Measurements from ENCODE around the gene RNF113A.
A peak's percentile ranks its signal among the peaks of the same experiment; 100 is the strongest.

The RNF113A gene

DNA sequence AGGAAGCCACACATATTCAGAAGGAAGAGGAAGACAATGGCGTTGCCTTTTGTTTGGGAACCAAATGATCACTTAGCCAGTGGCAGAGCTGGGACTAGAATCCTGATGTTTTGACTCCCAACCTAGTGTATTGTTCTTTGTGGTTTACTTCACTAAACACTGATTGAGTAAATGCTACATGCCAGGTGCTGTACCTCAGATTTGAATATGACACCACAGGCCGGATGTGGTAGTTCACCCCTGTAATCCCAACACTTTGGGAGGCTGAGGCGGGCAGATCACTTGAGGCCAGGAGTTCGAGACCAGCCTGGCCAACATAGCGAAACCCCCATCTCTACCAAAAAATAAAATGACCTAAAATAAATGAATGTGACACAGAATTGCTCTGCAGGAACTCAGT, 8.5 kb upstream of the RNF113A start:
- ChIA-PET CTCF (interaction anchor here (0.6 to 0.7 kb wide), 3 partner anchors 9 to 1002 kb away, joined by 3 to 4 read pairs (median 3); partner anchors contain the start of genes NDUFA1 and RNF113A), POLR2A (ENCODE audit: low non-redundant PET) (no interaction called here)
- no peak overlapping the region for H3K27ac ChIP-seq
- no peak for DNase-seq (ENCODE audit: low spot score)
- TF ChIP-seq, protein P1, sequence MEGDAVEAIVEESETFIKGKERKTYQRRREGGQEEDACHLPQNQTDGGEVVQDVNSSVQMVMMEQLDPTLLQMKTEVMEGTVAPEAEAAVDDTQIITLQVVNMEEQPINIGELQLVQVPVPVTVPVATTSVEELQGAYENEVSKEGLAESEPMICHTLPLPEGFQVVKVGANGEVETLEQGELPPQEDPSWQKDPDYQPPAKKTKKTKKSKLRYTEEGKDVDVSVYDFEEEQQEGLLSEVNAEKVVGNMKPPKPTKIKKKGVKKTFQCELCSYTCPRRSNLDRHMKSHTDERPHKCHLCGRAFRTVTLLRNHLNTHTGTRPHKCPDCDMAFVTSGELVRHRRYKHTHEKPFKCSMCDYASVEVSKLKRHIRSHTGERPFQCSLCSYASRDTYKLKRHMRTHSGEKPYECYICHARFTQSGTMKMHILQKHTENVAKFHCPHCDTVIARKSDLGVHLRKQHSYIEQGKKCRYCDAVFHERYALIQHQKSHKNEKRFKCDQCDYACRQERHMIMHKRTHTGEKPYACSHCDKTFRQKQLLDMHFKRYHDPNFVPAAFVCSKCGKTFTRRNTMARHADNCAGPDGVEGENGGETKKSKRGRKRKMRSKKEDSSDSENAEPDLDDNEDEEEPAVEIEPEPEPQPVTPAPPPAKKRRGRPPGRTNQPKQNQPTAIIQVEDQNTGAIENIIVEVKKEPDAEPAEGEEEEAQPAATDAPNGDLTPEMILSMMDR (conservative IDR thresholded peaks at IDR 0.05; ENCODE audit: low read depth), result no peak

DNA sequence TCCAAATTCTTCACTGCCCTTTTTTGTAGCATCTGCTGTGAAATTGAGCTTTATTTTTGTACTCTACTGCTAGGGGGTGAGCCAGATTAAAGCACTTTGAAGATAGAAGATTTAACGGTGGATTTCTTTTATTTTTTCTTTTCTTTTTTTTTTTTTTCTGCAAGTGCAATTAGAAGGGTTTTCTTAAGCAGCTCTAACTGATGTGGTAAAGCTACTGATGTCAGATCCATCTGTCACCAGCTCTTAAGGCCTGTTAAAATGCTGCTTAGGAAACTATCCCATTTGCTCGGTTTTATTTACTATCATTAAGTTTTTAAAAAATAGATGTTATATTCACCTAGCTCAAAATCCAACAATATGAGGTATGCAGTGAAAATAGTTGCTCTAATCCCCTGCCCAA, 7.2 kb upstream of the RNF113A start:
- ChIA-PET POLR2A (ENCODE audit: low non-redundant PET) (no interaction called here), CTCF (no interaction called here)
- H3K27ac ChIP-seq, result no peak overlapping the region
- DNase-seq (ENCODE audit: low spot score), result no peak
- TF ChIP-seq, protein P1 (conservative IDR thresholded peaks at IDR 0.05; ENCODE audit: low read depth), result no peak

DNA sequence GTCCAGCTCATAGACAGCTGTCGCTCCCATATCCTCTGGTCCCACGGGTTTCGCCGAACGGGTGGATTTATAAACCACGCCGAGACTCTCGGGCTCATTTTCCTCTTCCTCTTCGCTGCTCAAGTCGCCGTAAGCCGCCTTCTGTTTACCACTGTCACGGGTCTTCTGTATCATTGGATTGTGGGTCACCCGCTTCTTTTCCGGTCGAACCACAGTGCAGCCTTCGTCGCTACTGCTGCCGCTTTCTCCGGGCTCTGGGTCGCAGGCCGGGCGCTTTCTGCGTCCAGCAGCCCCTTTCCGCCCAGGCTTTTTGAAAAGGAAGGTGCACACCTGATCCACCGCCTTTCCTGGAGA, 311 bp downstream of the RNF113A start:
- ChIA-PET CTCF (interaction anchor here (0.9 kb wide), 1 partner anchor 9 kb away, joined by 4 read pairs; no protein-coding TSS in a partner anchor), POLR2A (ENCODE audit: low non-redundant PET) (interaction anchor here (0.6 kb wide), 2 partner anchors 81 to 393 kb away, joined by 3 read pairs; no protein-coding TSS in a partner anchor)
- TF ChIP-seq, protein P1 (conservative IDR thresholded peaks at IDR 0.05; ENCODE audit: low read depth), result no peak
- peak overlapping the region; percentile 95 for H3K27ac ChIP-seq
- DNase-seq (ENCODE audit: low spot score), result no peak

DNA sequence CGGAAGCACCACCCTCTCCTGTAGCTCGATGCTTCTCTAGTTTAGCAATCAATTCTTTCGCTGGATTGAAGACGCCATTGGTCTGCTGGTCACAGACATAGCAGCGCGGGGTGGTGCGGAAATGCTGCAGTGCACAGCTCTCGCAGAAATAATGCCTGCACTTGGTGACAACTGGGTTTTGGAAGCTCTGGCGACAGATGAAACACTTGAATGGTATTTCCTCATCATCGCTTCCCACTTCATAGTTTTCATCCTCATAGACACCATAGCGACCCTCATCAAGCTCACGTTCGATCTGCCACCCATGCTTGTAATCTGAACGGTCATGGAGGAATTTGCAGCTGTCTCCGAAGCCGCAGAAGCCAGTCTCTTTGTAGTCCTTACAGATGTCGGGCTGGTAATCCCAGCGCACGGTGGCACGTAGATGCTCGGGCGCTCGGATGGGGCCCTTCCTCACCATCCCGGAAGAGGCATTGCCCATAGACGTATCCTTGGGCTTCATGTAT, 854 bp downstream of the RNF113A start:
- DNase-seq (ENCODE audit: low spot score), result no peak
- ChIA-PET CTCF (interaction anchor here (0.9 kb wide), 1 partner anchor 10 kb away, joined by 4 read pairs; no protein-coding TSS in a partner anchor), POLR2A (ENCODE audit: low non-redundant PET) (interaction anchor here (0.6 to 0.9 kb wide), 3 partner anchors 79 to 393 kb away, joined by 3 to 4 read pairs (median 3); partner anchors contain the start of gene RPL39)
- TF ChIP-seq, protein P1 (conservative IDR thresholded peaks at IDR 0.05; ENCODE audit: low read depth), result no peak
- peak overlapping the region; percentile 95 for H3K27ac ChIP-seq

DNA sequence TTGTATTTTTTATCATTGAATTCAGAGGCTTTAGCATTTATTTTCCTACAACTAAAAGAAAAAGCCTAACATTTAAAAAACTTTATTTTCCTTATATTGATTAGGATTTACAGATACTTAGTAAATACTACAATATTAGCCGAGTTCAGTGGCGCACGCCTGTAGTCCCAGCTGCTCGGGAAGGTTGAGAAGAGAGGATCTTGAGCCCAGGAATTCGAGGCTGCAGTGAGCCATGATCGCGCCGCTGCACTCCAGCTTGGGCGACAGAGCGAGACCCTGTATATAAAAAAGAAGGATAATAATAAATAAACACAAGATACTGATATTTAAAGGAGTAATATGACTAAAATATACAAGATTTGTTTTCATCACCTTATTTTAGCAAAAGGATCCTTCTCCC, 18.1 kb downstream of the RNF113A start:
- peak overlapping the region; percentile 83 for H3K27ac ChIP-seq
- no peak for DNase-seq (ENCODE audit: low spot score)
- CTCF ChIA-PET, result no interaction called here
- POLR2A ChIA-PET (ENCODE audit: low non-redundant PET), result interaction anchor here (0.6 to 0.7 kb wide), 2 partner anchors 62 to 486 kb away, joined by 3 read pairs; partner anchors contain the start of gene RPL39
- TF ChIP-seq, protein P1 (conservative IDR thresholded peaks at IDR 0.05; ENCODE audit: low read depth), result no peak

DNA sequence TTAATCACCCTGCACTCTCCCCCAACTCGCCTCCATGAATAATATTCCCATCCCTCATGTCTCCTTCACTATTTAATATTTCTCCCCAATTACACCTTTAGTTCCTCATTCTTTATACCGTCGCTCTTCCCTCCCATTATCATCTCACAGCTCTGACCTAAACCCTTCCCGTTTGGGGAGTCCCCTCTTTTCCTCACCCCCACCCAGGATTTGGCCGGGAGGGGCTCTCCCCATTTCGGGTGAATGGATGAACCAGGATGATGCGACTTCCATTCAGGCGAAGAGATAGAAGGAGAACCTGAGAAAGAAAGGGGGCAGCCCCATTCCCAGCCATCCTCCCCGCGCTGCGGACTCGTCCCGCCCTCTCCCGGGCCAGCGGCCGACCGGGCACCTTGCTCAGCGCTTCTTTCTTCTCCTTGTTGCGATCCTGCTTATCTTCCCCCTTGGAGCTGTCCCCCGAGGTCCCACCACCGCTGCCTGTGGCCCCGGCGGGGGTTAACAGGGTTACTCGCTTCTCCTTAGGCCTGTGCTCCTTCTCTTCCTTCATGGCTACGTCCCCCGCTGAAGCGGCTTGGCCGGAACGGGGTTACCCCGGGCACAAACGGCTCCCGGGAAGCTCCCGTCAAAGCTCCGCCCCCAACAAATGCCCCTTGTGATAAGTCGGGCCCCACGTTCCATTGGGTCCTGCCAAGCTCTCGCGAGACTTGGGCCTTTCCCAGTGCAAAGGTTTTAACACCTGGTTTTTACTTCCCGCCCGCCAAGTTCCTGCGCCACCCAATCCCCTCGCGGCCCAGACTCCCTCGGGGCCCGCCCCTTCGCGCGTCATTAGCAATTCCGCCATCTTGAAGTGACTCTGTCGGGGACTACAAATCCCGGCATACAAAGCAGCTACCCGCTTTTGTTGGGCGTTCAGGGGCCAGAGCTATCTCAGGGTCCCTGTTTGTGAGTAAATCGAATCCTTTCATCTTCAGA, 18.9 kb downstream of the RNF113A start, which contains the start of gene UPF3B:
TSS of gene UPF3B (minus strand) at position 582 of the 972 bp plus-strand sequence. CDS start at position 547, 35 bp downstream.
- ChIA-PET CTCF (no interaction called here), POLR2A (ENCODE audit: low non-redundant PET) (interaction anchor here (0.5 to 0.7 kb wide), 4 partner anchors 60 to 752 kb away, joined by 3 read pairs; partner anchors contain the start of gene RPL39)
- TF ChIP-seq, protein P1 (conservative IDR thresholded peaks at IDR 0.05; ENCODE audit: low read depth), result no peak
- peak within 1 kb of the TSS; percentile 83 for H3K27ac ChIP-seq
- peak; percentile 94 for DNase-seq (ENCODE audit: low spot score)
